Peyer's patch (tissue), 4 donors: Measurements from ENCODE around the gene MTF2.

Source experiments
- CTCF ChIP-seq, 6 experiments: fragments of 450-650 bp in 4 of 6; fragments of 200-600 bp in 2 of 6; sonication (generic) in 1 of 6; IDR thresholded peaks; one replicate each; pipeline ENCODE4 v1.5.1; 2017 to 2019; ENCODE audit warnings: antibody characterized with exemption in 6 of 6, mild to moderate bottlenecking in 3 of 6, moderate library complexity in 1 of 6
- POLR2A ChIP-seq, 2 donors: fragments of 450-650 bp; IDR thresholded peaks; one replicate each; pipeline ENCODE4 v1.5.1; 2017; ENCODE audit warnings: antibody characterized with exemption in 2 of 2, mild to moderate bottlenecking in 2 of 2, moderate library complexity in 2 of 2

- no peak for TF ChIP-seq POLR2A (IDR thresholded peaks at IDR 0.05)
- no peak for TF ChIP-seq CTCF (IDR thresholded peaks at IDR 0.05)
Observed at GRCh38 chr1:93076268-93076667, 2.8 kb upstream of the MTF2 start.
